HG03095 (cell line): ENCODE results near the gene PRR19.
"Not testable (repeated sequence)": the region's sequence is repeated elsewhere in the genome, so short reads cannot be mapped to it uniquely, and the experiment has no call there.

Source experiments
- ATAC-seq: cut with Tn5 transposase; IDR thresholded peaks from one replicate; pipeline ENCODE4 v1.9.1; 2021; ENCODE audit warnings: moderate library complexity; ENCODE audit not compliant: unreplicated experiment

The PRR19 gene

GRCh38 chr19:42324655-42325307 is 22.8 kb downstream of the PRR19 start:
- ATAC-seq: no peak

- ATAC-seq: peak; percentile 76
Observed at GRCh38 chr19:42325308-42325895, 23.5 kb downstream of the PRR19 start, which contains the start of gene MEGF8. TSS of gene MEGF8 (plus strand) at chr19:42325635. CDS start at chr19:42326244, 609 bp downstream.

DNA sequence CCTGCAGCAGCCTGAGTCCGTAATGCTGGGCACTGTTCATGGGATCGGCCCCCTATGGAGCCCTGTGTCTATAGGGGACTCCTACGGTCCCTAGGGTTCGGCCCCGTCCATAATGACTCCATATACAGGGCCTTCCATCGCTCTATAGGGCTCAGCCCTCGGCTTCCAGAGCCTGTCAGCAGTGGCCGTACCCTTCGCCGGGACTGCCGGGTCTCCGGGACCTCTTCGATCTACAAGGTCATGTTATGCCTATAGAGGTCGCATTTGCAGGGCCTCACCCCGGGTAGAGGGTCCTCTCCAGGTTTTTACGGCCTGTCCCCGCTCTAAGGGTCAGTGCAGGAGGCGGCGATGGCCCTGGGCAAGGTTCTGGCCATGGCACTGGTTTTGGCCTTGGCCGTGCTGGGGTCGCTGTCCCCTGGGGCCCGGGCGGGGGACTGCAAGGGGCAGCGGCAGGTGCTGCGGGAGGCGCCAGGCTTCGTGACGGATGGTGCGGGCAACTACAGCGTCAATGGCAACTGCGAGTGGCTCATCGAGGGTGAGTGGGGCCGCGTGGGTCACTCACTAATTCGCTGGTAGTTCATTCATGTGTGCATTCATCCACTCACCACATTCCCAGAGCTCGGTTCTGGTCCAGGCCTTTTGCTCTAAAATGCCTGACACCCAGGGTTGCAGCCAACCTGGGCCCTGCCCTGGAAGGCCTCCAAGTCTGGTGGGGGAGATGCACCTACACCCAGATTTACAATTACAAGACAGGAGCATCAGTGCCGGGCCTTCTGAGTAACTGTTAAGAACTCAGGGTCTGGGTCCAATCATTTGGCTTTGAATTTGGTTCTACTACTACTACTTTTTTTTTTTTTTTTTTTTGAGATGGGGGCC is 24.2 kb downstream of the PRR19 start:
- ATAC-seq: peak; percentile 9

DNA sequence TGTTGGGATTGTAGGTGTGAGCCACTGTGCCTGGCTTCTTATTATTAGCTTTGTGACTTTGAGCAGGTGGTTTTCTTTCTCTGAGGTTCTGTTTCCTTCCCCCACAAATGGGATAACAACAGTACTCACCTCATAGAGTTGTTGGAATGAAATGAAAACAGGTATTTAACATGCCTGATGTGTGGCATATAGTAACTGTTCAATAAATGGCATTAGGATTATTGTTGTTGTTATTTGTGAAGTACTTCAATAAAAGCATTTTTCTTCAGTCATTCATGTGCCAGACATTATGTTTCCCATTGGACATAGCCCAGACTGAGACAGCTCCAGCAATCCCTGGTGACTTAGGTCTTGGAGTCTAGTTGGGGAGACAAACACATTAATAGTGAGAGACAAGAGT is 25.0 kb downstream of the PRR19 start:
- no peak for ATAC-seq

GRCh38 chr19:42327381-42327780 is 25.4 kb downstream of the PRR19 start:
- ATAC-seq: no peak

DNA sequence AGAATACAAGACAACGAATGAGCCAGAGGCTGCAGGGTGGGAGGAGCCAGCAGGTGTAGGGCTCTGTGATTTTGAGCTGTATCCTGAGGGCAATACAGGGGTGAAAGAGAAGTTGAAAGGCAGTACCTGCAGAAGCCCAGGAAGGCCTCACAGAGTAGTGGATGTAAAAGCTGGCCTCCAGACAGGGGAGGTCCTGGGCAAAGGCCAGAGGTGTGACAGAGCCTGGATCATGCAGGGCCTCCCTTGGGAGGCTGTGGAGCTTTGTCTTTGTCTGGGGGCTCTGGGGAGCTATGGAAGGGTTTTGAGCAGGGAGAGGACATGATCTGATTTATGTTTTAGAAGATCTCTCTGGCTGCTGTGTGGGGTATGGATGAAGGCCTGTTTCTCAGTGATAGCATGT is 26.2 kb downstream of the PRR19 start:
- ATAC-seq: no peak

DNA sequence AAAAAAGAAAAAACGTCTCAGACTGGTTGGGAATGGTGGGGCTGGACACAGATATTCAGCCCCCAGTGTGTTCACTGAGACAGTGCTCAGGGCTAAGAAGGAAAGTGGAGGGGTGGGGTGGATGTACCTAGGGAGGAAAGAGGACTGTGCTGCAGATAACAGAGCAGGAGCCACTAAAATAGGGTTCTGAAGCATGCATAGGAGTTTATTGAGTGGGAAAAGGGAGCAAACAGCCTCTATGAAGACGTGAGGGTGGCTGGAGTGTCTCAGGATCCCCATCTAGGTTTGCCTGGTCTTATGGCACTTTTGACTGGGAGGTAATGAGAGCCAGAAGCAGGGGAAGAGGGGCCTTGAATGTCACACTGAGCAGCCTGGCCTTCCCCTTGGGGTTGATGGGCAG is 26.9 kb downstream of the PRR19 start:
- ATAC-seq: no peak

- ATAC-seq: no peak
Observed at GRCh38 chr19:42330241-42330711, 28.3 kb downstream of the PRR19 start.

- ATAC-seq: not testable (repeated sequence)
Observed at GRCh38 chr19:42331333-42331732, 29.4 kb downstream of the PRR19 start.

DNA sequence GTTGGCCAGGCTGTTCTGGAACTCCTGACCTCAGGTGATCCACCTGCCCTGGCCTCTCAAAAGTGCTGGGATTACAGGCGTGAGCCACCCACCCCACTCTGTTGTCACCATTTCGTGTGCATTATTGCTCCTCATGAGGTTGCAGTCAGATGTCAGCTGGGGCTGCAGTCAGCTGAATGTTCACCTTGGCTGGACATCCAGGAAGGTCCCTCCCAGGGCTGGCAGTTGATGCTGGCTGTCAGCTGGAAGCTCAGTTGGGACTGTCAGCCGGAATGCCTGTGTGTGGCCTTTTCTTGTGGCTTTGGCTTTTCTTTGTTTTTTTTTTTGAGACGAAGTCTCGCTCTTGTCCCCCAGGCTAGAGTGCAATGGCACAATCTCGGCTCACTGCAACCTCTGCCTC is 30.1 kb downstream of the PRR19 start:
- ATAC-seq: no peak

GRCh38 chr19:42333018-42333417 is 31.1 kb downstream of the PRR19 start:
- ATAC-seq: no peak

DNA sequence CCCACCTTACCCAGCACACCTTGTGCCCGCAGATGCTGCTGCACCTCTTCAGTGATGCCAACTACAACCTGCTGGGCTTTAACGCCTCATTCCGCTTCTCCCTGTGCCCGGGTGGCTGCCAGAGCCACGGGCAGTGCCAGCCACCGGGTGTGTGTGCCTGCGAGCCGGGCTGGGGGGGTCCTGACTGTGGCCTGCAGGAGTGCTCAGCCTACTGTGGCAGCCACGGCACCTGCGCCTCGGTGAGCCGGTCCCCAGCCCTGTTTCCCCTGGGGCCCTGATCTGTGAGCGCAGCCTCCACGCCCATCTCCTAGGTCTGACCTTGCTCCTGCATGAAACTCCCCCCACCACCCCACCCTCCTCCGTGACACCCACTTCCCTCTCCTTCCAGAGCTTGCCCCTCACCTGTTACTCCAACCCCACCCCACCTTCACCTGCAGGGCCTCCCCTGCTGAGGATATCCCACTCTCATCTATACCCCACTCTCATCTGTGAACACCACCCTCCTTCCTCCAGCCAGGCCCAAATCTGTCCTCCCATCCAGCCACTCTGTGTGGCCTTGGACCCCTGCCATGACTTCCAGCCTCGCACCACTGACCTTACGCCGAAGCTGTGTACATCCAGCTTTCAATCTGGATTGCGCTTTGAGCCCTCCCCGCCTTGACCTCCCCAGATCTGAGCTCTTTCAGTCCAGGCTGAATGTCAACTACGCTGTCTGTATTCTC is 32.2 kb downstream of the PRR19 start:
- no peak for ATAC-seq

GRCh38 chr19:42334697-42335373 is 32.9 kb downstream of the PRR19 start:
- ATAC-seq: no peak

GRCh38 chr19:42335374-42335936 is 33.5 kb downstream of the PRR19 start:
- no peak for ATAC-seq

DNA sequence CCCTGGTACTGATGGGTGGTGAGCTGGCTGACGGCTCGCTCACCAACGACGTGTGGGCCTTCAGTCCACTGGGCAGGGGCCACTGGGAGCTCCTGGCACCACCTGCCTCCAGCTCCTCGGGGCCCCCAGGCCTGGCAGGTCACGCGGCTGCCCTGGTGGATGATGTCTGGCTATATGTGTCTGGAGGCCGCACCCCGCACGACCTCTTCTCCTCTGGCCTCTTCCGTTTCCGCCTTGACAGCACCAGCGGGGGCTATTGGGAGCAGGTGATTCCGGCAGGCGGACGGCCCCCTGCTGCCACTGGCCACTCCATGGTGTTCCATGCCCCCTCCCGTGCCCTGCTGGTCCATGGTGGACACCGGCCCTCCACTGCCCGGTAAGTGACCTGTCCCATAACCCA is 34.0 kb downstream of the PRR19 start:
- no peak for ATAC-seq

DNA sequence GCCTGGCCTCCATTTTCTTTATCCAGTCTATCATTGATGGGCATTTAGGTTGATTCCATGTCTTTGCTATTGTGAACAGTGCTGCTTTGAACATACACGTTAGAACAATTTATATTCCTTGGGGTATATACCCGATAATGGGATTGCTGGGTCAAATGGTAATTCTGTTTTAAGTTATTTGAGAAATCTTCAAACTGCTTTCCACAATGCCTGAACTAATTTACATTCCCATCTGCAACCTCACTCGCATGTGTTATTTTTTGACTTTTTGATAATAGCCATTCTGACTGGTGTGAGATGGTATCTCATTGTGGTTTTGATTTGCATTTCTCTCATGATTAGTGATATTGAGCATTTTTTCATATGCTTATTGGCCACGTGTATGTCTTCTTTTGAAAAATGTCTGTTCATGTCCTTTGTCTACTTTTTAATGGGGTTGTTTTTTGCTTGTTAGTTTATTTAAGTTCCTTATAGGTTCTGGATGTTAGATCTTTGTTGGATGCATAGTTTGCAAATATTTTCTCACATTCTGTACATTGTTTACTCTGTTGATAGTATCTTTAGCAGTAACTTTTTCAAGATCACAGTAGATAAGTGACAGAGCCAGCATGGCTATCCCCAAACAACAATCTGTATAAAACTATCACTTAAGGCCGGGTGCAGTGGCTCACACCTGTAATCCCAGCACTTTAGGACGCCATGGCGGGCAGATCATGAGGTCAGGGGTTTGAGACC is 37.4 kb downstream of the PRR19 start:
- ATAC-seq: not testable (repeated sequence)

DNA sequence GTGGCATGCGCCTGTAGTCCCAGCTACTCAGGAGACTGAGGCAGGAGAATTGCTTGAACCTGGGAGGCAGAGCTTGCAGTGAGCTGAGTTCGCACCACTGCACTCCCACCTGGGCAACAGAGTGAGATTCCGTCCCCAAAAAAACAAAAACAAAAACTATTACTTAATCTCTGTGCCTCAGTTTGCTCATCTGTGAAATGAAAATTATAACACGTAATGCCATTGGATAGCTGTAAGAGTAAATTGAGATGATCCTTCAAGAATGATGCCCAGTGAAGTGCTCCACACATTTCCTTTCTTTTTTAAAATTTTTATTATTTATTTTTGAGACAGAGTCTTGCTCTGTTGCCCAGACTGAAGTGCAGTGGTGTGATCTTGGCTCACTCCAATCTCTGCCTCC is 38.0 kb downstream of the PRR19 start:
- not testable (repeated sequence) for ATAC-seq

GRCh38 chr19:42343344-42344110 is 41.6 kb downstream of the PRR19 start:
- no peak for ATAC-seq
